ENCODE data around the gene CNTNAP2. TPM values are rescaled to one million over a fixed set of nuclear protein-coding genes. Genes with fewer than 3 reads are reported as not detected.

Gene CNTNAP2
- total RNA-seq, 1 experiment from 2014 or later, result 60.0 TPM

- no TSS peak for BruUV-seq (replicated peaks)
- Histone ChIP-seq H3K36me3 (ENCODE audit: insufficient read depth, low read length, poor library complexity, severe bottlenecking) (no peaks in the 10 kb centered on the region), H3K27me3 (replicated peaks; ENCODE audit: insufficient read depth, low read depth, low read length, poor library complexity) (no peaks in the 10 kb centered on the region), H3K27ac (ENCODE audit: low read depth, low read length, poor library complexity, severe bottlenecking) (no peak overlapping the region), H3K4me3 (ENCODE audit: low read depth, low read length, poor library complexity, severe bottlenecking) (no peak overlapping the region), H3K4me1 (ENCODE audit: insufficient read depth, low read length, poor library complexity, severe bottlenecking) (no peaks in the 10 kb centered on the region), H3K9me3 (ENCODE audit: low read depth, low read length, poor library complexity, severe bottlenecking) (no peaks in the 10 kb centered on the region)
- DNase-seq (ENCODE audit: low spot score), result no peak
- CTCF ChIA-PET, result no interaction called here
- no peak for TF ChIP-seq EZH2 (IDR thresholded peaks at IDR 0.05; ENCODE audit: borderline replicate concordance, low read depth, low read length, poor library complexity, severe bottlenecking)
- no peak for TF ChIP-seq CTCF (conservative IDR thresholded peaks at IDR 0.05; ENCODE audit: low read depth, low read length)
- POLR2A ChIA-PET (ENCODE audit: low non-redundant PET), result no interaction called here
- intact Hi-C loops (cut with micrococcal nuclease; ENCODE audit: unreplicated experiment), result no loop called here
These were observed 160.3 kb downstream of the CNTNAP2 start for GRCh38 chr7:146276888-146277287.

- intact Hi-C loops (cut with micrococcal nuclease; ENCODE audit: unreplicated experiment), result no loop called here
- ChIA-PET POLR2A (ENCODE audit: low non-redundant PET) (no interaction called here), CTCF (no interaction called here)
- Histone ChIP-seq H3K9me3 (ENCODE audit: low read depth, low read length, poor library complexity, severe bottlenecking) (no peaks in the 10 kb centered on the region), H3K4me1 (ENCODE audit: insufficient read depth, low read length, poor library complexity, severe bottlenecking) (no peaks in the 10 kb centered on the region), H3K27ac (ENCODE audit: low read depth, low read length, poor library complexity, severe bottlenecking) (no peak overlapping the region), H3K36me3 (ENCODE audit: insufficient read depth, low read length, poor library complexity, severe bottlenecking) (no peaks in the 10 kb centered on the region), H3K4me3 (ENCODE audit: low read depth, low read length, poor library complexity, severe bottlenecking) (no peak overlapping the region), H3K27me3 (replicated peaks; ENCODE audit: insufficient read depth, low read depth, low read length, poor library complexity) (no peaks in the 10 kb centered on the region)
- BruUV-seq (replicated peaks), result no TSS peak
- DNase-seq (ENCODE audit: low spot score), result no peak
- TF ChIP-seq CTCF (conservative IDR thresholded peaks at IDR 0.05; ENCODE audit: low read depth, low read length) (no peak), EZH2 (IDR thresholded peaks at IDR 0.05; ENCODE audit: borderline replicate concordance, low read depth, low read length, poor library complexity, severe bottlenecking) (no peak)
These were observed 168.8 kb downstream of the CNTNAP2 start for GRCh38 chr7:146285418-146285817.

- H3K4me3 ChIP-seq (ENCODE audit: low read depth, low read length, poor library complexity, severe bottlenecking), result no peak overlapping the region
- no peak for DNase-seq (ENCODE audit: low spot score)
- ChIA-PET CTCF (no interaction called here), POLR2A (ENCODE audit: low non-redundant PET) (no interaction called here)
- intact Hi-C loops (cut with micrococcal nuclease; ENCODE audit: unreplicated experiment), result no loop called here
- H3K36me3 ChIP-seq (ENCODE audit: insufficient read depth, low read length, poor library complexity, severe bottlenecking), result no peaks in the 10 kb centered on the region
- H3K27me3 ChIP-seq (replicated peaks; ENCODE audit: insufficient read depth, low read depth, low read length, poor library complexity), result no peaks in the 10 kb centered on the region
- H3K27ac ChIP-seq (ENCODE audit: low read depth, low read length, poor library complexity, severe bottlenecking), result no peak overlapping the region
- no peaks in the 10 kb centered on the region for H3K4me1 ChIP-seq (ENCODE audit: insufficient read depth, low read length, poor library complexity, severe bottlenecking)
- H3K9me3 ChIP-seq (ENCODE audit: low read depth, low read length, poor library complexity, severe bottlenecking), result no peaks in the 10 kb centered on the region
- TF ChIP-seq EZH2 (IDR thresholded peaks at IDR 0.05; ENCODE audit: borderline replicate concordance, low read depth, low read length, poor library complexity, severe bottlenecking) (no peak), CTCF (conservative IDR thresholded peaks at IDR 0.05; ENCODE audit: low read depth, low read length) (no peak)
- no TSS peak for BruUV-seq (replicated peaks)
These were observed 174.1 kb downstream of the CNTNAP2 start for GRCh38 chr7:146290746-146291145.
